GM21515 (cell line): ENCODE data around the gene RAB27A.
"Not testable (repeated sequence)": the region's sequence is repeated elsewhere in the genome, so short reads cannot be mapped to it uniquely, and the experiment has no call there.

Experiments
- ATAC-seq: cut with Tn5 transposase; IDR thresholded peaks from one replicate; pipeline ENCODE4 v1.9.1; 2021; ENCODE audit not compliant: unreplicated experiment

The RAB27A gene

GRCh38 chr15:55289746-55290527, at the start of gene RAB27A:
Gene RAB27A, minus strand, starts transcription at chr15:55289813. Its CDS starts 54,879 bp downstream, at chr15:55234934.
- ATAC-seq: peak; percentile 65

DNA sequence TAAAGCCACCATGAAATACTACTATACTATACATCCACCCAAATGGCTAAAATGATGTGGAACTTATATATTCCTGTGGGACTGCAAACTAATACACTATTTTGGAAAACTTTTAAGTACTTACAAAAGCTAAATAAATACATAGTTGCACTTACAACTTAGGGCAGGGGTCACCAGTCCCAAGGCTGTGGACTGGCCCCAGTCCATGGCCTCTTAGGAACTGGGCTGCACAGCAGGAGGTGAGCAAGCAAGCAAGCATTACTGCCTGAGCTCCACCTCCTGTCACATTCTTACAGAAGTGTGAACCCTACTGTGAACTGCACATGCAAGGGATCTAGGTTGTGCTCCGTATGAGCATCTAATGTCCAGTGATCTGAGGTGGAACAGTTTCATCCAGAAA, 47.5 kb upstream of the RAB27A start:
- no peak for ATAC-seq

DNA sequence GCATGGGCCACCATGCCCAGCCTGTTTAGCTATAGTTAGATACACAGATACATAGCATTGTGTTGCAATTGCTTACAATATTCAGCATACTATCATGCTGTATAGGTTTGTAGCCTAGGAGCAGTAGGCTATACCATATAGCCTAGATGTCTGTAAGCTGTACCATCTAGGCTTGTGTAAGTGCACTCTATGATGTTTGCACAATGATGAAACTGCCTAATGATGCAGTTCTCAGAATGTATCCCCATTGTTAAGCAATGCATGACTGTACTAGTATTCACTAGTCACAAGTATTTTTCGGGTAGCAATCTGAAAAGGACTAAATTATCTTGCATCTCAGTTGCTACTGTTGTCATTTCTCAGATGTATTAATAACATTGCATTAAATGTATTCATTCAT, 45.4 kb upstream of the RAB27A start:
- no peak for ATAC-seq

- no peak for ATAC-seq
These were observed 44.8 kb upstream of the RAB27A start for GRCh38 chr15:55334371-55334770.

GRCh38 chr15:55327387-55327786, 37.8 kb upstream of the RAB27A start:
- no peak for ATAC-seq

DNA sequence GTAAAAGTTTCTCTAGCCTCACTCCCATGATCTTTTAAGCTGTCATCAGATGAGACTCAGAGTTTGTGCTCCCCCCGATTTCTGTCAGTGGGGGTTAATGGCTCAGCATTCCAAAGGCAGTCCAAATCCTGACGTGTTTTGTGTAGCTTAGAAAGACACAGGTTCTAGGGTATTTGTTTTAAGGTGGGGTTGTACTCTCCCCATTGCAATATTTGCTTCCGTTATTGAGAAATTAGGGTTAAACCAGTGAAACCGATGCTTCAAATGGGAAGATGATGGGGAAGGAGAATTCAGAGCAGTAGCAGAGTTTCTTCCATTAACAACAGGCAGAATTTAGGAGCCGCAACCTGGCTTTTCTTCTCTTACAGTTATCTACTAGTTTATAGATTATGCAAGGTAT, 32.9 kb upstream of the RAB27A start:
- no peak for ATAC-seq

DNA sequence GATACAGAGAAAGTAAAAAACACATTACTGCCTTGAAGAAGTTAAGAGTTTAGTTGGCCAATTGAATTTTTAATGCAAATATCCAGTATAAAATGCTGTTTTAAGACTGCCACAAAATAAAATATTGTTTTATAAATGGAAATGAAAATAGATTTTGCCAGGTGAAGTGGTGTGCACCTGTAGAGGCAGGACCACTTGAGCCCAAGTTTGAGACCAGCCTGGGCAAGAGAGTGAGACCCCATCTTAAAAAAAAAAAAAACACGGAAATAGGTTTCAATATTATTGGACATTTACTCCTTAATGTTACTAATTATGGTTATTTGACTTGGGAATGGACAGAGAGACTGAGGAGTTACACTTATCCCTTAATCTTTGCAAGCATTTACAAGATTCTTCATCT, 31.4 kb upstream of the RAB27A start:
- no peak for ATAC-seq

DNA sequence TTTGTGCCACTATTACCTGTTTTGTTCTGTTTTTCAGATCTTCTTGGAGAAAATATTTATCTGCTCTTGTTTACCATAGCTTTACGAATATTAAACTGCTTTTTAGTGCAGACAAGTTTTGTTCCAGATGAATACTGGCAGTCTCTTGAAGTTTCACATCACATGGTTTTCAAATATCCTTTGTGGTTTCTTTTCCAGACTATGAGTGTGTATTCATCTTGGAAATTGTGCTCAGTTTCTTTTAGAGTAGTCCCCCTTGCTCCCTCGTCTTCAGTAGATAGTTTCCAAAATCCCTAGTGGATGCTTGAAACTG, 30.6 kb upstream of the RAB27A start:
- no peak for ATAC-seq

DNA sequence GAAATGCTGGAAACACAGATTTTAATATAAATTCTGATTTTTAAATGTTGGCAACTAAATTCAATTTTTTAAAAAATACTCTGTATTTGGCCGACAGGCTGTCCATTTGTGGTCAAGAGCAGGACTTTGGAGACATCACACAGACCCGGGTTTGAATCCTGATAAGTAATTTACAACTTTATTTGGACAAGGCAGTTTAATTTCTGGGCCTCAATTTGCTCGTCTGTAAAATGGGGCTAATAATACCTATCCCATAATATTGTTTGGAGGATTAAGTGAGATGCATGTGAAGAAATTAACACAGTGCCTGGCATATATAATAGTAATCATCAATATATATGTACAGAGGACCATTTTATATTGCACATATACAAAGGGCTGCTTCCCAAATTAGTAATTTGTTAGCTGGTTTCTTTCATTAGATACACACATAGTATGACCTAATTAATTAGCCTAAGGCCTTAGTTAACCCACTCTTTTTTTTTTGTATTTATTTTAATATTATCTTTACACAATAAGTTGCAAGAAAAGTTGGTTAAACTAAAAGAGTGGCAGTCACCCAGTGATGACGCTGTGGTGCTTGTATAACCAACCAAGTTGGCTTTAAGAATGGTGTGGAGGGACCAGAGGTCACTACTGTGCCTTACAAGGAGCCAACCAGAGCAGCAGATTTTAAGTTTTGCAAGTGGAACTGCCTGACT, 30.1 kb upstream of the RAB27A start:
- peak; percentile 48 for ATAC-seq

DNA sequence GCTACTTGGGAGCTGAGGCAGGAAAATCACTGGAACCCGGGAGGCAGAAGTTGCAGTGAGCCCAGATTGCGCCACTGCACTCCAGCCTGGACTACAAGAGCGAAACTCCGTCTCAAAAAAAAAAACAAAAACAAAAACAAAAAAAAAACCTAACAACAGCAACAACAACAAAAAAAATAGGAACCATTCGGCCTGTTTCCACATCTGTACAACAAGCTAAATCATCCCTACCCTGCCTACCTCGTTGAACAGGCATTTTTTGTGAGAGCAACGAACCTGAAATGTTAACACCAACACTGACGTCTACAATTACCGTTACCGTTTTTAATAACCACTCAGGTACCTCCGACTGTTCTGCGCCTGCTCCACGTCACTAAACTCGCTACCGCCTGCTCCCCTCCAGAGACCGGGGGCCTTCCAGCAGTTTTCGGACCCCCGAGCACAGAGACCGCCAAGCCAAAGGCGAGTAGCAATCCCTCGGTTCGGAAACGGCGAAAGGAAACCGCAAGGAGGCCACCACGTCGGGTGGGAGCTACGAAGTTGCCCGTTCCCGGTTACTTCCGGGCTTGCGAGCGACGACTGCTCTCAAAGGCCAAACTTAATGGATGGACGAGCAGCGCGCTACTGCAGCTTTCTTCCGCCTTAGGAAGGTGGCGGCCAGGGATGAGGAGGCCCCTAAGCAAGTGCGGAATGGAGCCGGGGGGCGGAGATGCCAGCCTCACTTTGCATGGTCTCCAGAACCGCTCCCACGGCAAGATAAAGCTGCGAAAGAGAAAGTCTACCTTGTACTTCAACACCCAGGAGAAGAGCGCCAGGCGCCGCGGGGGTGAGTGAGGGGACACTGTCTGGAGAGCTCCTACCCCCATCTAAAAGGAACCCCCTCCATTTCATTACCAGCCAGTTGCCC, 29.2 kb upstream of the RAB27A start, which contains the start of the genes PIGB and PIGBOS1:
PIGB (plus strand) TSS at position 635 of the 907 bp plus-strand sequence; CDS start at position 664, 29 bp downstream.
PIGBOS1 (minus strand) TSS at position 536 of the 907 bp plus-strand sequence. CDS start 1,331 bp downstream, outside the sequence.
- peak; percentile 87 for ATAC-seq

DNA sequence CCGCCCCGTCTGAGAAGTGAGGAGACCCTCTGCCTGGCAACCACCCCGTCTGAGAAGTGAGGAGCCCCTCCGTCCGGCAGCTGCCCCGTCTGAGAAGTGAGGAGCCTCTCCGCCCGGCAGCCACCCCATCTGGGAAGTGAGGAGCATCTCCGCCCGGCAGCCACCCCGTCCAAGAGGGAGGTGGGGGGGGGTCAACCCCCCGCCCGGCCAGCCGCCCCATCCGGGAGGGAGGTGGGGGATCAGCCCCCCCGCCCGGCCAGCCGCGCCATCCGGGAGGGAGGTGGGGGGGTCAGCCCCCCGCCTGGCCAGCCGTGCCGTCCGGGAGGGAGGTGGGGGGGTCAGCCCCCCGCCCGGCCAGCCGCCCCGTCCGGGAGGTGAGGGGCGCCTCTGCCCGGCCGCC, 13.2 kb upstream of the RAB27A start:
- ATAC-seq: not testable (repeated sequence)

- ATAC-seq: no peak
These were observed 7.7 kb upstream of the RAB27A start for GRCh38 chr15:55297315-55297714.

DNA sequence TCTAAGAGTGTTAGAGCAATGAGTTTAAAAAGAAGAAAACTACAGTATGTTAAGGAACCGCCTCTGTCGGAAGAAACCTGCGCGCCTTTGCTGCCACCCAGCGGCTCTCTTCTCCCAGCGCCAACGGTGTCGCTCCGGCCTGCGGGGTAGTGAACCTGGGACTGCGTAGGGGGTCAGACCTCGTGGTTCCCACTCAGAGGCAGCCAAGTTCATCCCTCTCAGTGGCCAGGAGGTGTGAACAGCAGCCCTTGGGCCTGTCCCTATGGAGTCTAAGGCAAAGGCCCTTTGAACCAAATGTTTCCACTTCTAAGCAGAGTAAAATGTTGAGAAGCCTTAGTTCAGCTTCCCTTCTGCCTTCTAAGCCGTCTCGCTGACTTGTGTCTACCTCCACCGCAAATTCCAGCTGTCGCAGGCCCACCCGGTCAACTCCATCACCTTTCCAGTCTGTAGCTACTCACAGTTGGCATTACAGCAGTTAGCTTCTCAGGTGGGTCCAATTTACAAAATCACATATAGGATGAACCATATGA, 980 bp upstream of the RAB27A start:
- peak; percentile 73 for ATAC-seq

- ATAC-seq: peak; percentile 38
These were observed 435 bp downstream of the RAB27A start for GRCh38 chr15:55289011-55289745.

DNA sequence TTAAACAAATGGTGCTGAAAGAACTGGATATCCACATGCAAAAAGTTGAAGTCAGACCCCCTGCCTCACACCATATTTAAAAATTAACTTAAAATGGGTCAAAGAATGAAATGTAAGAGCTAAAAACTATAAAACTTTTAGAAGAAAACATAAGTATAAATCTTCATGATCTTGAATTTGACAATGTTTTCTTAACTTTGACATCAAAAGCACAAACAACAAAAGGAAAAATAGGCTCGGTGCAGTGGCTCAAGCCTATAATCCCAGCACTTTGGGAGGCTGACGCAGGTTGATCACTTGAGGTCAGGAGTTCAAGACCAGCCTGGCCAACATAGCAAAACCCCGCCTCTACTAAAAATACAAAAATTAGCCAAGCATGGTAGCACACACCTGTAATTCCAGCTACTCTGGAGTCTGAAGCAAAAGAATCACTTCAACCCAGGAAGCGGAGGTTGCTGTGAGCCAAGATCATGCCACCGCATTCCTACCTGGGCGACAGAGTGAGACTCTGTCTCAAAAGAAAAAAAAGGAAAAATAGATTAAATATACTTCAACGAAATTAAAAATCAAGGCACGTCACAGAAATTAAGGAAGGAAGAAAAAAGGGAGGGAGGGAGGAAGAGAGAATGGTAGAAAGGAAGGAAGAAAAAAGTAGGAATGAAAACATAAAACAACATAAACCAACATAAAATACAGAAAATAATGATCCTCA, 1.5 kb downstream of the RAB27A start:
- no peak for ATAC-seq

DNA sequence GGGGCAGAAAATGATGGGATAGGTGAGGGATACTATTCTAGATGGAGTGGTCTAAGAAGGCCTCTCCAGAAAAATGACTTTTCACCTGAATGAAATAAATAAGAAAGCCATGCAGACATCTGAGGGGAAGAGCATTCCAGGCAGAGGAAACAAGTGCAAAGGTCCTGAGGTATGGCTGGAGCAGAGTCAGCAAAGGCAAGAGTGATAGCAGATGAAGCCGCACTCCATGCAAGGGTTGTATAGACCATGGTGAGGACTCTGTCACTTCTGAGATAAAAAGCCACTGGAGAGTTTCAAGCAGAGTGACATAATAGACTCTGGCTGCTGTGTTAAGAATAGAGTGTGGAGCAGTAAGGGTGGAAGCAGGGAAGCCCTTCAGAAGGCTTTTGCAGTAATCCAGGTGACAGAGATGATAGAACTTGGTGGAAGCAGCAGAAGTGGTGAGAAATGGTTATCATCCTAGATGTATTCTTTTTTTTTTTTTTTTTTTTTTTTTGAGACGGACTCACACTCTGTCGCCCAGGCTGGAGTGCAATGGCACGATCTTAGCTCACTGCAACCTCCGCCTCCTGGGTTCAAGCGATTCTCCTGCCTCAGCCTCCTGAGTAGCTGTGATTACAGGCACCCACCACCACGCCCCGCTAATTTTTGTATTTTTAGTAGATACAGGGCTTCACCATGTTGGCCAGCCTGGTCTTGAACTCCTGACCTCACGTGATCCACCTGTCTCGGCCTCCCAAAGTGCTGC, 3.0 kb downstream of the RAB27A start:
- ATAC-seq: not testable (repeated sequence)

DNA sequence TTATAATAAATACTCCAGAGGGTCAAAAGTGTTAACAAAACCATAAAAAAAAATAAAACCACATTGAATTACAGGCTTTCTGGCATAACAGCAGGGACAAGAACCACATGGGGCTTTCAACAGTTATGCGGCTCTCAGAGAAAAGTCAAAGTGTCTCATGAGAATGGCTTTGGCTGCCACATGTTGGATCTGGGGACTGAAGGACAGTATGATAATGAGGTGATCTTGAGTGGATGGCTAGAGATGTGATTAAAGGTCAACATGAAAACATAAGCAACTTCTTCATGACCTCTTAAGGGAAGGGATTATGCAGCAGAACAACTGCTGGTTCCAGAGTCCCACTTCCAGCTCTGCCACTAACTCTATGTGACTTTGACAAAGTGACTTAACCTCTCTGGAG, 5.2 kb downstream of the RAB27A start:
- ATAC-seq: no peak

DNA sequence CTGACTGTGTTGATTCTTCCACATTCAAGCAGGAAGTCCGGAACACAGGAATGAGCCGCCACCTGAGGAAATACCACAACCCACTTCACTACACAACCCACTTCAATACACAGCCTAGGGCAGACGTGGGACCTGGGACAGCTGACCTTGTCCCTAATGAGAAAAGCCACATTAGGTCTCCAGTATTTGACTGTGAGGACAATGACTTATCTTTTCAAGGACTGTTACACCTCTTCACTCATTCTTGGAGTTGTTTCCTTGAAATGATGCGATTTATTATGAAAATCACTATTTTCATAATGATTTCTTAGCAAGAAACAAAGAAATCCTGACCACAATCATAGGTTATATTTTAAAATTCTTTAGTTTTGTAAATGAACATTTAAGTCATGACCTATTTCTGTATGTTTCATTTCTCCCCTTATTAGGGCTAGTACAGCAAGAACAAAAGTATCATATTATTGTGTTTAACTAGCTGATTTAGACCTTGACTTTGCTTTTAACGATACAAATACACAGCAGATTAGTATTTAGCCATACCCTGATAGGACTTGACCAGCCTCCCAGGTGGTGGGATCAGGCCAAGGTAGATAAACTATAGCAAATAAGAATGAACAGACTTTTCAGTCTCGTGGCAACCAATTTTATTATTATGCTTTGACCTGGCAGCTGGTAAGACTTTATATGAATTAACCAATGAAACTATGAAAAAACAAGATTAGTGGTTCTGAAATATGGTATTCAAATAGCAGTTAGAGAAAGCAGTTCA, 6.0 kb downstream of the RAB27A start:
- ATAC-seq: no peak
